Activated T-helper 2 cell treated with anti-CD3 and anti-CD28 coated beads, Interferon-gamma antibody, Interleukin-2, Interleukin-4, amounts not matched to agents 10 μg/mL and 5 μg/mL and 100 μg/mL, durations not matched to agents 14 hours and 24 hours and 36 hours (primary cell): ENCODE data around the gene KSR1. TPM values are rescaled to one million over a fixed set of nuclear protein-coding genes. Genes with fewer than 3 reads are reported as not detected.
A peak's percentile ranks its signal among the peaks of the same experiment; 100 is the strongest.
"Not testable (repeated sequence)": the region's sequence is repeated elsewhere in the genome, so short reads cannot be mapped to it uniquely, and the experiment has no call there.

Experiments used
- DNase-seq: peaks from one replicate; pipeline ENCODE4 v3.0.0; 2021; ENCODE audit warnings: low spot score
- H3K27ac Mint-ChIP-seq: one replicate; pipeline ENCODE4 v1.8.0; 2021; ENCODE audit warnings: mixed read lengths
- H3K27me3 Mint-ChIP-seq: one replicate; pipeline ENCODE4 v1.8.0; 2021; ENCODE audit warnings: low read depth, mixed read lengths
- H3K36me3 Mint-ChIP-seq: one replicate; pipeline ENCODE4 v1.8.0; 2021; ENCODE audit warnings: low read depth, mixed read lengths
- H3K4me1 Mint-ChIP-seq: one replicate; pipeline ENCODE4 v1.8.0; 2021; ENCODE audit warnings: low read depth, mixed read lengths
- H3K4me3 Mint-ChIP-seq: one replicate; pipeline ENCODE4 v1.8.0; 2021; ENCODE audit warnings: low read depth, mild to moderate bottlenecking, moderate library complexity, mixed read lengths
- H3K9me3 Mint-ChIP-seq: one replicate; pipeline ENCODE4 v1.8.0; 2021; ENCODE audit warnings: mixed read lengths
- intact Hi-C: fragments of 100-400 bp; cut with micrococcal nuclease; formaldehyde crosslinking; loops from one replicate; pipeline ENCODE4 v1.15.1; 2023
- total RNA-seq: library from RNA; stranded (reverse); gene quantifications from 2 replicates; pipeline ENCODE4 v1.2.3, GENCODE V29; 2022

The KSR1 gene
- total RNA-seq, 1 donor from 2014 or later, result 96.5 TPM

DNA sequence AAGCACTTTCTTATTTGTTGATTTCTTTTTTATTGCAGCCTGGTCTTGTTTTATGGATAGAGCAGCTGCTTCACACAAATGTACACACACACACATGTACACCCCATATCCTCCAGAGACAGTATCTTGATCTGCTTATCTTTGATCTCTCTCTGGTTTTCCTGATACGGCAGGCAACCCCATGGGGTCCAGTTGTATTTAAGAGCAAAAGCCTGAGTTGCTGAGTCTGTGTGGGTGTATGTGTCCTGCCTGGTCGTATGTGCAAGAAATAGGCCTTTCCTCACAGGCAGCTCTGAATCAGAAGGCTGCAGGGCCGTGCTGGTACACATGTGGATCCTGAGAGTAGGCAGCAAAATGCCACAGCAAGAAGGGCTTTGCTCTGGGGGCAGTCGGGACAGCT is 160.2 kb downstream of the KSR1 start:
- H3K27ac Mint-ChIP-seq, result peak overlapping the region; percentile 66
- peaks cover 47% of the 10 kb centered on the region for H3K4me1 Mint-ChIP-seq
- no peak for DNase-seq
- peak overlapping the region; percentile 30 for H3K4me3 Mint-ChIP-seq
- H3K9me3 Mint-ChIP-seq, result no peaks in the 10 kb centered on the region
- H3K27me3 Mint-ChIP-seq, result no peaks in the 10 kb centered on the region
- intact Hi-C loops, result no loop called here
- H3K36me3 Mint-ChIP-seq, result peaks cover 83% of the 10 kb centered on the region

DNA sequence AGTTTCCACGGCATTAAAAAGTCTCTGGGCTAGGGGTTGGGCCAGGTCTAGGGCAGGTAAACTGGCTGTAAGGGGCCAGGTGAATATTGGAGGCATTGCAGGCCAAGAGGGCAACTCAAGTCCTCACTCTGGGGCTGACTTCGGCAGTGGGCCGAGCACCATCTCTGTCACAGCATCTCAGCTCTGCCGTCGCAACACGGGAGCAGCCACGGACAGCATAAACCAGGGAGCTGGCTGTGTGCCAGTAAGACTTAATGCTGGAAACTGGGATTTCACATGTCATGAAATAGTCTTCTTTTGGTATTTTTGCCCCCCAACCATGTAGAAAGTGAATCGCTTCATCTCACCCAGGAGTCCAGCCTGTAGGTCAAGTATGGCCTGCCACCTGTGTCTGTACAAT is 162.2 kb downstream of the KSR1 start:
- Mint-ChIP-seq H3K4me3 (no peak overlapping the region), H3K27me3 (no peaks in the 10 kb centered on the region), H3K36me3 (peaks cover 78% of the 10 kb centered on the region), H3K9me3 (no peaks in the 10 kb centered on the region), H3K27ac (no peak overlapping the region), H3K4me1 (peaks cover 34% of the 10 kb centered on the region)
- intact Hi-C loops, result no loop called here
- DNase-seq, result no peak

DNA sequence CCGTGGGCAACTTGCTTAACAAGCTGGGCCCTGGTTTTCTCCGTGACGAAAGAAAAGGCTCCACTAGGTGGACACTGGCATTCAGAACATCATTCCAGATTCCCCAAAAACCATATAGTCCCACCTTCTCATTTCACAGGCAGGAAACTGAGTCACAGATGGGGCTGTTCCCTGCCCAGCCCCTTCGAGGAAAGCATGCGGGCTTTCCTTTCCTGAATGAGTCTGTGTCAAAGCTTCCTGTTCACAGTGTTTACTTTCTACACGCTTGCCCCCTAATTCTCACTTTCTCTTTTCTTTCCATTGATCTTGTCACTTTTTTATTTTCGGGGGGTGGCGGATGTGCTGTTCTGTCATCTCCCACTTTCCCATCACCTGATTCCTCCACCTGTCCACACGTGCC is 164.5 kb downstream of the KSR1 start:
- peaks cover 70% of the 10 kb centered on the region for H3K36me3 Mint-ChIP-seq

DNA sequence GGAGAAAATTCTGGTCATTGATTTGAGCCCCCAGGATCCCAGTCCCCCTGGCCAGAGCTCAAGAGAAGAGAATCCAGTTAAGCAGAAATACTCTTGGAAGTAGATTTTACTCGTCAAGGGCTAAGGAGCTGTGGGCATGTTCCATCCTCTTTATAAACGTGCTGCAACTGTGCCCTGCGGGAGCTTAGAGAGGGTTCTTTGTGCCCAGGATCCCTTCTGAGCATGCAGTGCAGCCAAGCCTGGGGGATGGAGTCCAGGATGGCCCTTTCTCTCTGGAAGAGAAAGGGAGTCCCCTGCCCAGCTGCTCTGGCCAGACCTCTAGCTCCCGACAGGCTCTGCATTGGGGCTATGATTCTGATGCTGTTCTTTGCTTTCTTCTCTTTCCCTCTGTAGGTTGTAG is 165.3 kb downstream of the KSR1 start:
- Mint-ChIP-seq H3K4me1 (peaks cover 19% of the 10 kb centered on the region), H3K36me3 (peaks cover 68% of the 10 kb centered on the region), H3K27ac (peak overlapping the region; percentile 38), H3K9me3 (no peaks in the 10 kb centered on the region), H3K4me3 (no peak overlapping the region), H3K27me3 (no peaks in the 10 kb centered on the region)
- intact Hi-C loops, result loop anchor here (10.0 kb wide), 1 partner anchor 63 kb away; no protein-coding TSS in a partner anchor
- DNase-seq, result no peak

More for the DNA sequence above, 164.5 kb downstream of the KSR1 start:
- Mint-ChIP-seq H3K4me1 (peaks cover 27% of the 10 kb centered on the region), H3K9me3 (no peaks in the 10 kb centered on the region), H3K27ac (peak overlapping the region; percentile 67), H3K4me3 (no peak overlapping the region), H3K27me3 (no peaks in the 10 kb centered on the region)
- no peak for DNase-seq
- intact Hi-C loops, result loop anchor here (10.0 kb wide), 1 partner anchor 64 kb away; no protein-coding TSS in a partner anchor

GRCh38 chr17:27621942-27622559 is 165.8 kb downstream of the KSR1 start:
- H3K36me3 Mint-ChIP-seq, result peaks cover 68% of the 10 kb centered on the region

DNA sequence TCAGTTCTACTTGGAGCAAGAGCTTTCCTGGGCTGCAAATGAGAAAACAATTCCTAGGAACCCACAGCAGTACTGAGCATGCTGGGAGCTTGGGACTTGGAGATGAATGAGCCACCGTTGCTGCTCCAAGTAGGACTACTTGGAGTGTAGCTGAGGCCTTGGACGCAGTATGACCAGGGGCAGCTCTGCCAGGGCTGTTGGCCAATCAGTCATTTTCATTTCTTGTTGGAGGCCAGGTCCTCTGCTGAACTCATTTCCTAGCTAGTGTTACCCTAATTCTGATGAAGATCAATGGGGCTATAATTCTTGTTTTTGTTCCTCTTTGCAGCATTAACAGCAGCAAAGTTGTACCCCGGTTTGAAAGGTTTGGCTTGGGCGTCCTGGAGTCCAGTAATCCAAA is 166.7 kb downstream of the KSR1 start:
- Mint-ChIP-seq H3K27ac (no peak overlapping the region), H3K27me3 (no peaks in the 10 kb centered on the region), H3K4me3 (no peak overlapping the region), H3K4me1 (peaks cover 16% of the 10 kb centered on the region), H3K36me3 (peaks cover 60% of the 10 kb centered on the region), H3K9me3 (no peaks in the 10 kb centered on the region)
- DNase-seq, result no peak
- intact Hi-C loops, result loop anchor here (10.0 kb wide), 1 partner anchor 62 kb away; no protein-coding TSS in a partner anchor

More at GRCh38 chr17:27621942-27622559, 165.8 kb downstream of the KSR1 start:
- no peak for DNase-seq
- Mint-ChIP-seq H3K4me3 (no peak overlapping the region), H3K27ac (peak overlapping the region; percentile 38), H3K4me1 (peaks cover 14% of the 10 kb centered on the region), H3K9me3 (no peaks in the 10 kb centered on the region), H3K27me3 (no peaks in the 10 kb centered on the region)
- intact Hi-C loops, result loop anchor here (10.0 kb wide), 1 partner anchor 63 kb away; no protein-coding TSS in a partner anchor

- no peaks in the 10 kb centered on the region for H3K27me3 Mint-ChIP-seq
- intact Hi-C loops, result loop anchor here (10.0 kb wide), 1 partner anchor 61 kb away; no protein-coding TSS in a partner anchor
- H3K36me3 Mint-ChIP-seq, result peaks cover 54% of the 10 kb centered on the region
- DNase-seq, result no peak
- H3K4me1 Mint-ChIP-seq, result peaks cover 22% of the 10 kb centered on the region
- H3K27ac Mint-ChIP-seq, result no peak overlapping the region
- no peaks in the 10 kb centered on the region for H3K9me3 Mint-ChIP-seq
- H3K4me3 Mint-ChIP-seq, result no peak overlapping the region
Measured at GRCh38 chr17:27623614-27624013, 167.4 kb downstream of the KSR1 start.

- peaks cover 28% of the 10 kb centered on the region for H3K4me1 Mint-ChIP-seq
- peaks cover 53% of the 10 kb centered on the region for H3K36me3 Mint-ChIP-seq
- intact Hi-C loops, result loop anchor here (10.0 kb wide), 1 partner anchor 60 kb away; no protein-coding TSS in a partner anchor
- H3K27me3 Mint-ChIP-seq, result no peaks in the 10 kb centered on the region
- DNase-seq, result no peak
- H3K27ac Mint-ChIP-seq, result no peak overlapping the region
- no peaks in the 10 kb centered on the region for H3K9me3 Mint-ChIP-seq
- no peak overlapping the region for H3K4me3 Mint-ChIP-seq
Measured at GRCh38 chr17:27624539-27624938, 168.3 kb downstream of the KSR1 start.

- intact Hi-C loops, result loop anchor here (10.0 kb wide), 1 partner anchor 59 kb away; no protein-coding TSS in a partner anchor
- no peak overlapping the region for H3K27ac Mint-ChIP-seq
- no peaks in the 10 kb centered on the region for H3K9me3 Mint-ChIP-seq
- H3K4me1 Mint-ChIP-seq, result peaks cover 28% of the 10 kb centered on the region
- peaks cover 47% of the 10 kb centered on the region for H3K36me3 Mint-ChIP-seq
- H3K27me3 Mint-ChIP-seq, result no peaks in the 10 kb centered on the region
- no peak for DNase-seq
- H3K4me3 Mint-ChIP-seq, result no peak overlapping the region
Measured at GRCh38 chr17:27625856-27626255, 169.6 kb downstream of the KSR1 start.

DNA sequence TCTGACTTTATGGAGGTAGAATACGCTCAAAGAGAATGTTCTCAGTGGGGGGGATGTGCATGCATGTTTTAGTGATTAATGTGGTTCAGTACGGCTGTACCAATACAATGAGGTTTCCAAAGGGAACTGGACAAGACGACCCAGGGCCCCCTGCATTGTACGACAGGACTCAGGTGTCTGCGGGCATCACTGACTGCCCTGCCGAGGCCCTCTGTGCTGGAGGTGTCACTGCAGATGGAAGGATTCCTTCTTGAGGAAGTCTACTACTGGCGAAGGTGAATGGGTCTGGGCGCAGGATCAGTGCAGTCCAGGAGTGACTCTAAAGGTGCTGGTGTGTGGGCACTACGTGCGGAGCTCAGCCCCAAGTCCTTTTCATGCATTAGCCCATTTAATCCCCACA is 171.3 kb downstream of the KSR1 start:
- intact Hi-C loops, result loop anchor here (10.0 kb wide), 1 partner anchor 57 kb away; no protein-coding TSS in a partner anchor
- DNase-seq, result no peak
- Mint-ChIP-seq H3K36me3 (peaks cover 34% of the 10 kb centered on the region), H3K27ac (no peak overlapping the region), H3K27me3 (no peaks in the 10 kb centered on the region), H3K4me3 (no peak overlapping the region), H3K4me1 (peaks cover 37% of the 10 kb centered on the region), H3K9me3 (no peaks in the 10 kb centered on the region)

- Mint-ChIP-seq H3K9me3 (no peaks in the 10 kb centered on the region), H3K4me3 (no peak overlapping the region), H3K27ac (no peak overlapping the region), H3K36me3 (peaks cover 31% of the 10 kb centered on the region), H3K27me3 (no peaks in the 10 kb centered on the region), H3K4me1 (peaks cover 42% of the 10 kb centered on the region)
- intact Hi-C loops, result loop anchor here (10.0 kb wide), 1 partner anchor 56 kb away; no protein-coding TSS in a partner anchor
- no peak for DNase-seq
Measured at GRCh38 chr17:27628376-27628775, 172.1 kb downstream of the KSR1 start.

GRCh38 chr17:27629260-27629659 is 173.0 kb downstream of the KSR1 start:
- not testable (repeated sequence) for H3K27me3 Mint-ChIP-seq, H3K27ac Mint-ChIP-seq, H3K9me3 Mint-ChIP-seq, DNase-seq, H3K4me3 Mint-ChIP-seq
- Mint-ChIP-seq H3K36me3 (peaks cover 23% of the 10 kb centered on the region), H3K4me1 (peaks cover 42% of the 10 kb centered on the region)
- intact Hi-C loops, result loop anchor here (10.0 kb wide), 1 partner anchor 56 kb away; no protein-coding TSS in a partner anchor
